GM18517 (cell line): ENCODE data around the gene HK2.
A peak's percentile ranks its signal among the peaks of the same experiment; 100 is the strongest.
"Not testable (repeated sequence)": the region's sequence is repeated elsewhere in the genome, so short reads cannot be mapped to it uniquely, and the experiment has no call there.

Experiments
- ATAC-seq: cut with Tn5 transposase; IDR thresholded peaks from one replicate; pipeline ENCODE4 v1.9.1; 2021; ENCODE audit warnings: mild to moderate bottlenecking, moderate library complexity; ENCODE audit not compliant: unreplicated experiment

HK2 gene

DNA sequence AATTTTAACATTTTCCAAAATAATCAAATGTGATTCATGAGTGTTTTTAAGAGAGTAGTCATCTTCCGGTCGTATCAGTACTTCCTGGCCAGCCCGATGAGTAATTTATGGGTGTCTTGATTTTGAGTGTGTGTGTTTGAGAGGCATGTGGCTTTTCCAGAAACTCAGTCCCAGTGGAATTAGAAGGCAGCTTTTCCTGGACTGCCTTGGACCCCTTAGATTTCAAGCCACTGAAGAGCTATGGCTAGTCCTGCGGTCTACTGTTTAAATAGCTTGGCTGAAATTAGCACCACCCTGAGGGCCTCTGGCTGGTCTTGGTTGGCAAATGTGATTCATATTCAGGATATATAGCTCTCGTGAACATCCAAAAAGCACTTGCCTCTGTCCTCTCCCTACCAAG lies 59.4 kb downstream of the HK2 start:
- no peak for ATAC-seq

DNA sequence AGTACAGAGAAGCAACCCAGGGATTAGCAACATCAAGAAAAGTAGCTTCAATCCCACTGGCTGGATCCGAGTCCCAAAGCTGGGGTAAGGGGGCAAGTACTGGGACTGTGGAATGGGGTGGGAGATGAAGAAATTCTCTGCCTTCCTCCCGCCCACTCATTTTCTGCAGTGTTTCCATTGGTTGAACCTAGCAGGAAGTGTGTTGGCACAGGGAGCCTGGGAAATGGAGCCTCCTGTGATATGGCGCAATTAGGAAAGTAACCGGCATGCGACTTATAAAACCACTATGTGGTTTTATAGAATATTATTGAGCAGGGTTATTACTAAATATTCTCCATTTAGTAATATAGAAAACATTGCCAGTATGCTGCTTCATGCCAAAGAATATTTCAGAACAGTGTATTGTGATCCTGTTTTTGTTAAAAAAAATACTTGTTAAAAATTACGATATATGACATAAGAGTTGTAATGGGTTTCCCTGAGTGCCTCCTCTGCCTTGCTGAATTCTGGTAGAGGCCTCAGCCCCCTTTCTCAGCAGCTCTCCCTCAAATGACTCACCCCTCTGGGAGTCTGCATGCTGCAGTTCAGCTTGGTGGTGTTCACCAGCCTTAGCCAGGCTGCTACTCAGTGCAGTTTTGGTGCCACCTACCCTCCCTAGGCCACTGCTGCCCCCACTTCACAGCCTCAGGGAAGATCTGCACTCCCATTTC lies 60.5 kb downstream of the HK2 start:
- no peak for ATAC-seq

GRCh38 chr2:74895001-74895400 lies 61.1 kb downstream of the HK2 start:
- no peak for ATAC-seq

GRCh38 chr2:74896232-74896631 lies 62.3 kb downstream of the HK2 start:
- ATAC-seq, result no peak

GRCh38 chr2:74900225-74900624 lies 66.3 kb downstream of the HK2 start:
- ATAC-seq, result not testable (repeated sequence)

- no peak for ATAC-seq
Measured at GRCh38 chr2:74902281-74902860, 68.4 kb downstream of the HK2 start.

DNA sequence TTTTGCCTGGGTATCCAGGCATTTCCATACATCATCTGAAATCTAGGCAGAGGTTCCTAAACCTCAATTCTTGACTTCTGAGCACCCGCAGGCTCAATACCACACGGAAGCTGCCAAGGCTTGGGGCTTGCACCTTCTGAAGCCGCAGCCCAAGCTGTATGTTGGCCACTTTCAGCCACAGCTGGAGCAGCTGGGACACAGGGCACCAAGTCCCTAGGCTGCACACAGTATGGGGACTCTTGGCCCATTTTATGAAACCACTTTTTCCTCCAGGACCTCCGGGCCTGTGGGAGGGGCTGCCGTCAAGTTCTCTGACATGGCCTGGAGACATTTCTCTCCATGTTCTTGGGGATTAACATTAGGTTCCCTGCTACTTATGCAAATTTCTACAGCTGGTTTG lies 72.5 kb downstream of the HK2 start:
- no peak for ATAC-seq

- ATAC-seq, result not testable (repeated sequence)
Measured at GRCh38 chr2:74907560-74907959, 73.6 kb downstream of the HK2 start.

DNA sequence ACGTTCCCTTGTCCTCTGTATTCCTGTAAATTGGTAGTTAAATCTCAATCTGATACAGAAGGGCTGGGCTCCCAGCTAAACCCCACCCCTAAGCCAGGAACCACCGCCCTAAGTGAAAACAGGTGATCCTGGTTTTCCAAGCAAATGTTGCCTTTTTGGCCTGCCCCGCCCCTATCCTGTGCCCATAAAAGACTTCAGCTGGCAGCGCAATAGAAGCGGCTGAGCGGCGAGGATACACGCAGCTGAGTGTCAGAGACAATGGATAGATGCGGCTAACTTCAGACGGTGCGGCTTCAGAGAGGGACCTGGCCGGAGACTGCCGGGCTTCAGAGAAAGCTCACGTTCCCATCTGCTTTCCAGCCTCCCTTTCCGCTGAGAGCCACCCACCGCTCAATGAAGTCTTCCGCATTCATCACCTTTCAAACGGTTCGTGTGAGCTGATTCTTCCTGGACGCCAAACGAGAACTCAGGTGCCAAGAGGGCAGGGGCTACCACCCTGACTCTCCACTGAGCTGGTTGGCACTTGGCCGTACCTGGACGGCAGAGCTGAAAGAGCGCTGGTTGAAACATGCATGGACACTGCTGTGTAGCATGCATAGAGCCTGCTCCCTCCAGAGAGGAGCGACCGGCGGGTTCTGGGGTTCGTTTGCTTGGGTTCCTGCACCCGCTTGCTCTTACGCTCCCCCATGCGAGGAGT lies 75.0 kb downstream of the HK2 start:
- no peak for ATAC-seq

GRCh38 chr2:74910245-74910644 lies 76.3 kb downstream of the HK2 start:
- no peak for ATAC-seq

DNA sequence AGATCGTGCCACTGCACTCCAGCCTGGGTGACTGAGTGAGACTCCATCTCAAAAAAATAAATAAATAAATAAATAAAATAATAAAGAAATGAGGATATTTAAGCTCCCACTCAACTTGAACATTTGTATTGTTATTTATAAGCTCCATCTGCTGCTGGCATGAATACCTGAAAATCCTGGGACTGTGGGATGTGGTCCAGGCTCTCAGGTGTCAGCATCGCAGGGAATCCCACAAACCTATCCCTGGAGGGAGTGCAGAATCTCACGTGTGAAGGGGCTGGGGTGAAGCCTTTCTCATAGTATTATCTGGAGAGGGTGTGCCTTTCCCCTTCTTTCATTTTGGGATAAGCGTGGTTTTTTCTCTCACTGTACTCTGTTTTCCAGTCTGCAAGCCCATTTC lies 77.1 kb downstream of the HK2 start:
- ATAC-seq, result no peak

- no peak for ATAC-seq
Measured at GRCh38 chr2:74915743-74916142, 81.8 kb downstream of the HK2 start.

- ATAC-seq, result no peak
Measured at GRCh38 chr2:74916394-74916793, 82.5 kb downstream of the HK2 start.

- ATAC-seq, result no peak
Measured at GRCh38 chr2:74917702-74918619, 84.0 kb downstream of the HK2 start.

DNA sequence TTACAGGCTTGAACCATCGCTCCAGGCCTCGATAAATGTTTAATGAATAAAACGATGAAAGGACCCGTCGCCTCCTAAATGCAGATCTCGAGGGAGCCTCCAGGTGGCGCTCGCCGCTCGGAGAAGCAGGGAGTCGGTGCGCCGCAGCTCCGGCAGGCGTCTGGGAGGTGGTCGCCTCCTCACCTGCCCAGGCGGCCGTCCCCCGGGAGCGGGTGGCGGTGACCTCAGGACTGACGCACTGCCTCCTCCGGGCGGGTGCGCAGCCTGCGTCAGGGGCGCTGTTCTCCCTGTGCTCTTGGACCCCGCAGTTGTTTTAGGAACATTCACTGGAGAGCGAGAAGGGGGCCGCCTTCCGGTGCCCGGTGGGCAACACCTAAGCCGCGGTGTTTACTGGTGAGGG lies 85.9 kb downstream of the HK2 start:
- peak; percentile 60 for ATAC-seq

GRCh38 chr2:74921236-74921736 lies 87.4 kb downstream of the HK2 start:
- no peak for ATAC-seq

DNA sequence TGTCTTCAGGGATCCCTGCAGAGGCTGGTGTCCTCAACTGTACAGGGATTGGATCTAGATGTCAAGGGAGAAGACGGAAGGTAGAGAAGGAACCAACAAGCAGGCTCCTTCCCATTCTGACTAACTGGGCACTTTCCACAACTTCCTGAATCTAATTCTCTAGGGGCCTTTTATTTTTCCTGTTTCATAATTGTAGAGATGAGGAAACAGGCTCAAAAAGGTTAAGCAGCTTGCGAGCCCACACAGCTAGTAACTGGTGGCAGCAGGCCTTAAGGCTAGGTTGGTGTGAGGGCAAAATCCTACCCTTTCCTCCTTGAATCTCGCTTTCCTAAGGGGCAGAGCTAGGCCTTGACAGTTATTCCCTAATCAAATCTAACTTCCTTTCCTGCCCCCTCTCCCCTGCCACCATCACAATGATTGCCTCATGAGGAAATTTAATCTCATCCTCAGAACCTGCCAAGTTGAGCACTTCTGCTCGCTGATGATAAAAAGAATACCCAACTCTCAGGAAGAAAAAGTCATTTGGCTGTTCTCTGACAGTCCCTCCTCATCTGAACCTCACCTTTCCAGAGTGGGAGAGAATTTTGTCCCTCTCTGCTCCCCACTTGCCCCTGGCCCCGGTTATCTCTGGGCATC lies 88.8 kb downstream of the HK2 start:
- no peak for ATAC-seq

DNA sequence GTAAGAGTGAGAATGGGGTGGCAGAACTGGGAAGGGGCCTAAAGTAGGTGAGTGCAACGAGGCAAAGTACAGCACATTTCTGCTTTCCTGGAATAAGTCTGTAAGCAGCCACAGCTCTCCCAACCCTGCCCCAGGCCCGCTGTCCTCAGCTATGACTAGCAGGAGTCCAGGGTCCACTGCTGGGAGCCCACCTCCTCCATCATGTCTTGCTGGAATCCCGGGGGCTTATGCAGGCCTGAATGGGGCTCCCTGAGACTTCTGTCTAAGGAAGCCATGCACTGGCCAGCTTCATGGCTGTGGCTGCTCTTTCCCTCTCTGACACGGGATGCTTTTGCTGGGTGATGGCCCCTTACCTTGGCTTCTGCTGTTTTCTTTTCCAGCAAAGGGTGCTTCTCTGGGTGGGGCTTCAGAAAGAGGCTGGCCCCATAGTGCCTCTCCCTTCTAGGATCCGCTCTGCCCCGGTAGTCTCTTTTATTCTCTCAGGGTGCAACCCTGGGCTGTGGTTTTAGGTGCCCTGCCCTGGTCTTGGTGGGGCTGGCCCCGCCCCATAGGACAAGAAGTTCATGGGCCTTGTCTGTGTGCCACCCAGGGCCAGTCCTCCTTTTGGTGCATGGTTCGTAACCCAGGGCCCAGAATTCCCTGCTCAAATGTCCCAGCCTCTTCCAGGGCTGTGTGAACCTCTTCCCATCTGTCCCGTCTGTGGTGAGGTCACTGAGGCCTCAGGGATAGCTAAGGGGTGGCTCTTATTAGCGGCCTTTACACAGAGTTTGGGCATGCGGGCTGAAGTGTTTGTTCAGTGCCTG lies 90.7 kb downstream of the HK2 start:
- no peak for ATAC-seq

DNA sequence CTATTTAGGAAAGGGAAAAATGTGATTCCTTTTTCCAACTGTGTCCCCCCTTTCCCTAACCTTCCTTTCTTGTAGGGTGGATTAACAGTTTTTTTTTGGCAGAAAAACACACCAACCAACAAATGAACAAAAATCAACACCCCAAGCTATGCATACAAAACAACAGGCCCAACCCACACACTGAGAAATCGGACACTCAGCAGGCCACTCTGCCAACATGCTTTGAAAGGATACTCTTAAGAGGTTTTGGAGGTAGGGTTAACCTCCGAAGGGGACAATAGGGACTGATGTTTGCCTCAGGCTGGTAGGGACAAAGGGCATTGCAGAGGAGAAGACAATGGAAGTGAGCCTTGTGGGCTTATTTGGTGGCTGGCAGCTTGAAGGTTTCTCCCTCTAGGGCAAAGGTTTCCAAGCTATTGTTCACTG lies 91.4 kb downstream of the HK2 start:
- ATAC-seq, result no peak

DNA sequence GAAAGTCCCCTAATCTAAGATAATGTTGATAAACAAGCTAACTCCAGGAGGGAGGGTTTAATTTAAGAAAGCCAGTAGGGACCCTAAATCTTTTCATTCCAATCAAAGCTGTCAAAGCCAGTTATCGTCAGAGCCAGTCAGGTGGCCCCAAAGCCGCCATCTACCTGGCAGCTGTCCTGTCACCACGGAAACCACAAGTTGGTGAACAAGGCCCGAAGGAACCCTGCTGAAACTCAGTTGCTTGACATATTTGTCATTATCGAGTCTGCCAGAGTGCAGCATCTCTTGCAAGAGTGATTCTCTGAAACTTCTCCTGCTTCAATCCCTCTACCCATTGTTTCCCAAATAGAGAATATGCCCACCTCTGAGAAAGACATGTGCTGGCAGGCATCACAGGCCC lies 93.7 kb downstream of the HK2 start:
- no peak for ATAC-seq
